ENCODE data around the gene NRXN3.

NRXN3 gene

GRCh38 chr14:78838959-78839358, 668.8 kb downstream of the NRXN3 start:
- no peak for TF ChIP-seq CTCF (IDR thresholded peaks at IDR 0.05; ENCODE audit: insufficient read depth, low read length, poor library complexity, severe bottlenecking)
- Histone ChIP-seq H3K36me3 (ENCODE audit: control insufficient read depth, insufficient read depth, low read length) (no peaks in the 10 kb centered on the region), H3K4me3 (replicated peaks; ENCODE audit: low read depth, low read length) (no peak overlapping the region), H3K27me3 (replicated peaks; ENCODE audit: control insufficient read depth, insufficient read depth, low read length) (no peaks in the 10 kb centered on the region)
- DNase-seq (ENCODE audit: extremely low read depth, insufficient read length), result no peak

GRCh38 chr14:78840898-78841297, 670.7 kb downstream of the NRXN3 start:
- TF ChIP-seq CTCF (IDR thresholded peaks at IDR 0.05; ENCODE audit: insufficient read depth, low read length, poor library complexity, severe bottlenecking), result no peak
- Histone ChIP-seq H3K36me3 (ENCODE audit: control insufficient read depth, insufficient read depth, low read length) (no peaks in the 10 kb centered on the region), H3K4me3 (replicated peaks; ENCODE audit: low read depth, low read length) (no peak overlapping the region), H3K27me3 (replicated peaks; ENCODE audit: control insufficient read depth, insufficient read depth, low read length) (no peaks in the 10 kb centered on the region)
- DNase-seq (ENCODE audit: extremely low read depth, insufficient read length), result no peak

GRCh38 chr14:78847801-78848200, 677.6 kb downstream of the NRXN3 start:
- H3K27me3 ChIP-seq (replicated peaks; ENCODE audit: control insufficient read depth, insufficient read depth, low read length), result no peaks in the 10 kb centered on the region
- DNase-seq (ENCODE audit: extremely low read depth, insufficient read length), result no peak
- no peaks in the 10 kb centered on the region for H3K36me3 ChIP-seq (ENCODE audit: control insufficient read depth, insufficient read depth, low read length)
- no peak for TF ChIP-seq CTCF (IDR thresholded peaks at IDR 0.05; ENCODE audit: insufficient read depth, low read length, poor library complexity, severe bottlenecking)
- H3K4me3 ChIP-seq (replicated peaks; ENCODE audit: low read depth, low read length), result no peak overlapping the region

- peak; percentile 88 for TF ChIP-seq CTCF (IDR thresholded peaks at IDR 0.05; ENCODE audit: insufficient read depth, low read length, poor library complexity, severe bottlenecking)
- no peaks in the 10 kb centered on the region for H3K27me3 ChIP-seq (replicated peaks; ENCODE audit: control insufficient read depth, insufficient read depth, low read length)
- no peaks in the 10 kb centered on the region for H3K36me3 ChIP-seq (ENCODE audit: control insufficient read depth, insufficient read depth, low read length)
- no peak overlapping the region for H3K4me3 ChIP-seq (replicated peaks; ENCODE audit: low read depth, low read length)
- no peak for DNase-seq (ENCODE audit: extremely low read depth, insufficient read length)
Measured at GRCh38 chr14:78848234-78848820, 678.2 kb downstream of the NRXN3 start.

- no peaks in the 10 kb centered on the region for H3K36me3 ChIP-seq (ENCODE audit: control insufficient read depth, insufficient read depth, low read length)
- no peaks in the 10 kb centered on the region for H3K27me3 ChIP-seq (replicated peaks; ENCODE audit: control insufficient read depth, insufficient read depth, low read length)
- no peak for TF ChIP-seq CTCF (IDR thresholded peaks at IDR 0.05; ENCODE audit: insufficient read depth, low read length, poor library complexity, severe bottlenecking)
- H3K4me3 ChIP-seq (replicated peaks; ENCODE audit: low read depth, low read length), result no peak overlapping the region
- DNase-seq (ENCODE audit: extremely low read depth, insufficient read length), result no peak
Measured at GRCh38 chr14:78849952-78850351, 679.8 kb downstream of the NRXN3 start.

- TF ChIP-seq CTCF (IDR thresholded peaks at IDR 0.05; ENCODE audit: insufficient read depth, low read length, poor library complexity, severe bottlenecking), result no peak
- no peak for DNase-seq (ENCODE audit: extremely low read depth, insufficient read length)
- Histone ChIP-seq H3K4me3 (replicated peaks; ENCODE audit: low read depth, low read length) (no peak overlapping the region), H3K36me3 (ENCODE audit: control insufficient read depth, insufficient read depth, low read length) (no peaks in the 10 kb centered on the region), H3K27me3 (replicated peaks; ENCODE audit: control insufficient read depth, insufficient read depth, low read length) (no peaks in the 10 kb centered on the region)
Measured at GRCh38 chr14:78851189-78851588, 681.0 kb downstream of the NRXN3 start.

All from GM06990 (cell line).